ENCODE data around the gene MLLT10. TPM values are rescaled to one million over a fixed set of nuclear protein-coding genes. Genes with fewer than 3 reads are reported as not detected.

MLLT10 gene
- total RNA-seq, 1 experiment from 2014 or later: 72.3 TPM

DNA sequence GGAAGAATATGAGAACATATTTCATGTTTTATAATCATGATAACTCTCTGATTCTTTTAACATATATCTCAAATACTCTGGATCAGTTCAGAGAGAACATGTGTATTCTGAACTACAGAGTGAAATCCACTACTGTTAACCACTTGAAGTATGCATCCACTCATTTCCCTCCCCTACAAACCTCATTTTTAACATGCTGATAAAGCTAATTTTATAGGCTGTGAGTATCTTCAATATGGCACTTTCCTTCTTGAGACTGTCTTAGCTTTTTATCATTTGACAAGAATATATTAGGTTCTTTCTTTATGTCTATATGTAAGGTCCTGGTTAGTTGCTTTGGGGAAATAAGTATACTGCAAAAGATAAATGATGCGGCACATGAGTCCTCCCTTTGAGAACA, 154.8 kb downstream of the MLLT10 start:
- Histone ChIP-seq H2AK5ac (ENCODE audit: insufficient read length, low read length) (no peak overlapping the region), H3K9ac (ENCODE audit: extremely low read depth, insufficient read length, low read length) (no peak overlapping the region), H3K14ac (ENCODE audit: insufficient read depth, low read length) (no peak overlapping the region), H4K5ac (ENCODE audit: insufficient read length, low read depth, low read length) (no peak overlapping the region), H3K23ac (ENCODE audit: insufficient read length, low read depth, low read length) (no peak overlapping the region), H3K79me2 (ENCODE audit: insufficient read depth, low read length) (no peaks in the 10 kb centered on the region), H3K27ac (ENCODE audit: insufficient read length, low read depth, low read length) (no peak overlapping the region), H4K20me1 (ENCODE audit: control insufficient read depth, insufficient read depth, insufficient read length) (no peaks in the 10 kb centered on the region), H2BK20ac (ENCODE audit: low read depth, low read length, poor library complexity, severe bottlenecking) (no peak overlapping the region), H3K9me3 (ENCODE audit: control insufficient read depth, low read depth, low read length) (no peaks in the 10 kb centered on the region), H2BK15ac (ENCODE audit: low read depth, low read length) (no peak overlapping the region), H3T11ph (ENCODE audit: low read length) (no peak overlapping the region), H3K79me1 (ENCODE audit: insufficient read depth, low read depth, low read length, poor library complexity, severe bottlenecking) (peaks cover 2% of the 10 kb centered on the region), H3K23me2 (ENCODE audit: insufficient read length, low read depth, low read length, poor library complexity, severe bottlenecking) (no peaks in the 10 kb centered on the region), H3K18ac (ENCODE audit: insufficient read length, low read depth, low read length) (no peak overlapping the region), H3K4me2 (ENCODE audit: insufficient read depth, insufficient read length, low read length) (no peak overlapping the region), H2BK5ac (ENCODE audit: insufficient read length, low read length) (no peak overlapping the region), H3K4me1 (ENCODE audit: insufficient read depth, low read length) (no peaks in the 10 kb centered on the region), H3K27me3 (ENCODE audit: insufficient read depth, low read length) (no peaks in the 10 kb centered on the region), H2BK120ac (ENCODE audit: low read depth, low read length, poor library complexity, severe bottlenecking) (no peak overlapping the region), H2BK12ac (ENCODE audit: insufficient read length, low read depth, low read length) (no peak overlapping the region), H4K8ac (replicated peaks; ENCODE audit: insufficient read length, low read depth, low read length) (no peak overlapping the region), H2AFZ (ENCODE audit: low read length) (no peak overlapping the region), H3K56ac (ENCODE audit: insufficient read length, low read depth, low read length) (no peak overlapping the region), H3K4ac (ENCODE audit: low read depth, low read length) (no peak overlapping the region), H4K91ac (ENCODE audit: insufficient read length, low read depth, low read length) (no peak overlapping the region)
- H3K4me3 Mint-ChIP-seq: no peak overlapping the region
- no peaks in the 10 kb centered on the region for H3K27me3 Mint-ChIP-seq (ENCODE audit: low read depth)
- H3K27ac Mint-ChIP-seq: no peak overlapping the region
- TF ChIP-seq CTCF (conservative IDR thresholded peaks at IDR 0.05): no peak
- H3K9me3 Mint-ChIP-seq: no peaks in the 10 kb centered on the region
- no peak for DNase-seq
- H3K4me1 Mint-ChIP-seq: peaks cover under 1 to 12% of the 10 kb centered on the region in 2 experiments
- H3K36me3 Mint-ChIP-seq (ENCODE audit: insufficient read depth in 1 of 3, low read depth in 3 of 3): peaks cover 0 to 19% (median 16%) of the 10 kb centered on the region in 3 experiments; a peak in 4 of 7 replicates
- no CpG with 5 or more reads among the region's 1 CpG for WGBS (ENCODE audit: extremely low coverage, insufficient read length, low lambda C conversion rate)
